Pancreas (tissue), 10 donors: ENCODE measurements around the gene SYTL3. TPM values are rescaled to one million over a fixed set of nuclear protein-coding genes. Genes with fewer than 3 reads are reported as not detected.
"Not testable (repeated sequence)": the region's sequence is repeated elsewhere in the genome, so short reads cannot be mapped to it uniquely, and the experiment has no call there.

ENCODE experiments used
- ATAC-seq, 4 donors: fragments of 200-7000 bp; cut with Tn5 transposase; one replicate each; pipeline versions ENCODE4 v1.8.0 to v1.9.1; 2020; ENCODE audit warnings: mild to moderate bottlenecking in 4 of 4, moderate library complexity in 4 of 4
- DNase-seq, 6 donors: peaks; one replicate each; pipeline ENCODE4 v3.0.0-alpha.2; 2020
- FAIRE-seq: peaks from 2 replicates; lab custom pipeline; 2012; peaks lifted over from hg19 to GRCh38; lab: Jason Lieb, UNC
- H3K27ac ChIP-seq, 4 donors: fragments of 200-600 bp; sonication (generic); 1 replicate in 3 of 4; 2 replicates in 1 of 4; pipeline versions ENCODE4 v1.5.0 to v1.8.0; 2020
- H3K27me3 ChIP-seq, 4 donors: fragments of 200-600 bp; one replicate each; pipeline ENCODE4 v1.8.0; 2021
- H3K36me3 ChIP-seq, 3 donors: fragments of 200-600 bp; sonication (generic) in 1 of 3; one replicate each; pipeline versions ENCODE4 v1.5.0 to v1.8.0; 2020 to 2021
- H3K4me1 ChIP-seq, 3 donors: fragments of 200-600 bp; one replicate each; pipeline ENCODE4 v1.8.0; 2021
- H3K4me3 ChIP-seq, 4 donors: fragments of 200-600 bp; sonication (generic) in 2 of 4; one replicate each; pipeline versions ENCODE4 v1.5.0 to v1.8.0; 2020 to 2021
- H3K9me3 ChIP-seq, 4 donors: fragments of 200-600 bp; one replicate each; pipeline ENCODE4 v1.8.0; 2021
- WGBS, 2 donors: extraction: QIAGEN DNeasy Blood & Tissue Kit; methylation state at CpG; one replicate each; pipeline ENCODE4 v1.1.7; 2013; 5-methylcytosine and 5-hydroxymethylcytosine counted together
- intact Hi-C, 3 donors: fragments of 100-400 bp; cut with DNase I; formaldehyde crosslinking; loops; one replicate each; pipeline versions ENCODE4 v1.11.1 to v1.14.2; 2022
- polyA plus RNA-seq, 2 donors: library from polyadenylated mRNA; stranded (reverse); fragments of 200-250 nt; gene quantifications; one replicate each; pipeline ENCODE4 v1.2.3, GENCODE V29; 2013
- total RNA-seq, 6 donors: library from RNA; stranded (reverse); fragmentation: NEBNext Ultra II Directional in 4 of 6; extraction: Animal tissue kit (Norgen Biotek cat#: 25700) in 4 of 6; gene quantifications; one replicate each; pipeline versions ENCODE4 v1.2.1 to v1.2.4, GENCODE V29; 2021 to 2023
- TF ChIP-seq, protein P1 (sequence below), 4 donors: fragments of 200-600 bp; sonication (generic) in 3 of 4; IDR thresholded peaks; one replicate each; pipeline versions ENCODE4 v1.5.0 to v1.8.0; 2021; ENCODE audit warnings: antibody characterized with exemption in 4 of 4
- donor health status: healthy with polysubstance abuse.
- donor health status: DM: no; HTN: no; CAD: no; lungs with moderate emphysema.
- donor health status: DM: no; HTN: no; CAD: no.
- donor health status: control.
- donor health status: control.
- donor health status: Bipolar disorder and iron deficiency.
- donor health status: DM: yes; HTN: yes; CAD: no.
- donor health status: DM: no; HTN: no; CAD: no.
- donor health status: DM: no; HTN: no; CAD: no.
- donor health status: DM: yes; HTN: yes; CAD: no.

The SYTL3 gene
- total and polyA plus RNA-seq, 8 donors = 0.28 to 1.9 (median 0.83) TPM

DNA sequence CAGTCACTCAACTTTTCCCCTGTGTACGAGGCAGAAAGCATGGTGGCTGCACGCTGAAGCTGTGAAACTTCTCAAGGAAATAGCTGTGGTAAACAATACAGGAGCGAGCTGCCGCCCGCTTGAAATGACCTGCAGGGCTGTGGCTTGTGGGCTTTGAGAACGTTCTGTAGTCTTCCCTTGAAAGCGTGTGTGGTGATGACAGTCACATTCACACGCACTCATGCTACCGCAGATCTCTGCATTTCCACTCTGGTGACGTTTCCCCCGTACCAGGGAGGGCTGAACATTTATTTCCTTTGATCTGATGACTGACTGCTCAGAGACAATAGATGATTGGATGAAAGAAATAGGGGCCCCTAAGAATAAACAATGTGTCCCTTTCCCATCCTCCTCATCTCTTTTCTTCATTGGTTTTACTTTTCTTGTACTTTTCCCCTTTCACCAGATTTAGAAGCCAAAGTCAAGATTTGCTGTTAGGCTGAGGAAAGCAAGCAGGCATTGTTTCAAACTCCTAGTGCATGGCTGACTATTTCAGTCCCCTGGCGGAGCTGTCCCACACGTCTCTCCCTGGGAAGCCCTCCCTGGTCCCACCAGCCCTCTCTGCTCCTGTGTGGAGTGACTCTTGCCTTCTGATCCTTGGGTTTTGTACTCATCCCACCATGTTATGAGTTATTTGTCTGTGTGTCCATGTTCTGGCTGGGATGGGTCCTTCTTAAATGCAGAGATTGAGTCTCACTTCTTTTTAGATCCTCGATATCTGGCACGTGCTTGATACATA is 3.9 kb downstream of the SYTL3 start:
- ATAC-seq (peak; percentile 57 to 74 (median 62)), DNase-seq (peak in 2 of 6 donors; percentile 40), FAIRE-seq (no peak)
- Histone ChIP-seq H3K27ac (peak overlapping the region in 2 of 4 donors; percentile 22 to 48), H3K4me1 (peaks cover 0 to 11% (median 0%) of the 10 kb centered on the region in 3 donors), H3K27me3 (no peaks in the 10 kb centered on the region), H3K9me3 (no peaks in the 10 kb centered on the region), H3K4me3 (no peak overlapping the region), H3K36me3 (no peaks in the 10 kb centered on the region)
- TF ChIP-seq, protein P1, sequence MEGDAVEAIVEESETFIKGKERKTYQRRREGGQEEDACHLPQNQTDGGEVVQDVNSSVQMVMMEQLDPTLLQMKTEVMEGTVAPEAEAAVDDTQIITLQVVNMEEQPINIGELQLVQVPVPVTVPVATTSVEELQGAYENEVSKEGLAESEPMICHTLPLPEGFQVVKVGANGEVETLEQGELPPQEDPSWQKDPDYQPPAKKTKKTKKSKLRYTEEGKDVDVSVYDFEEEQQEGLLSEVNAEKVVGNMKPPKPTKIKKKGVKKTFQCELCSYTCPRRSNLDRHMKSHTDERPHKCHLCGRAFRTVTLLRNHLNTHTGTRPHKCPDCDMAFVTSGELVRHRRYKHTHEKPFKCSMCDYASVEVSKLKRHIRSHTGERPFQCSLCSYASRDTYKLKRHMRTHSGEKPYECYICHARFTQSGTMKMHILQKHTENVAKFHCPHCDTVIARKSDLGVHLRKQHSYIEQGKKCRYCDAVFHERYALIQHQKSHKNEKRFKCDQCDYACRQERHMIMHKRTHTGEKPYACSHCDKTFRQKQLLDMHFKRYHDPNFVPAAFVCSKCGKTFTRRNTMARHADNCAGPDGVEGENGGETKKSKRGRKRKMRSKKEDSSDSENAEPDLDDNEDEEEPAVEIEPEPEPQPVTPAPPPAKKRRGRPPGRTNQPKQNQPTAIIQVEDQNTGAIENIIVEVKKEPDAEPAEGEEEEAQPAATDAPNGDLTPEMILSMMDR (IDR thresholded peaks at IDR 0.05) = no peak
- intact Hi-C loops = no loop called here
- 57 to 64% methylated on average over 15 of the region's 15 CpGs for WGBS, 2 donors

DNA sequence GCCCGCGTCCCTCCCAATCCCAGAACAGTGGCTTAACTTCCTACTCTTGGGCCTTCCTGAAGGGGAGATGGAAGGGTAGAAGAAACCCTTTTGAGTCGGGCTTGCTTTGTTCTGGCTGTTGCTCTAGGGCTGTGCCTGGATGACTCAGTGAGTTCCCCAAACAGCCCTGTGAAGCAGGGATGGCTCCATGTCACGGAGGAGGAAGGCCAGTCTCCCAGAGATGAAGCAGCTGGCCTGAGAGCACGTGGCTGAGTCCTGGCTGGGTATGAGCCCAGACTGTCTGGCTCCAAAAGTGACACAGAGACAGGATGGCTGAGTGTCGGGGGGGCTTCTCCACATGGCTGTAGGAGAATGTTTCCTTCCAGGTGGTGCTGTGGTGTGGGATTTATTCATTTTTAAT is 4.6 kb downstream of the SYTL3 start:
- H3K4me3 ChIP-seq = no peak overlapping the region
- ATAC-seq = peak; percentile 47 to 83 (median 74)
- peak in 1 of 6 donors; percentile 56 for DNase-seq
- no peaks in the 10 kb centered on the region for H3K27me3 ChIP-seq
- intact Hi-C loops = no loop called here
- H3K36me3 ChIP-seq = no peaks in the 10 kb centered on the region
- peak overlapping the region in 2 of 4 donors; percentile 22 to 48 for H3K27ac ChIP-seq
- H3K4me1 ChIP-seq = peaks cover 0 to 11% (median 0%) of the 10 kb centered on the region in 3 donors
- no peaks in the 10 kb centered on the region for H3K9me3 ChIP-seq
- WGBS, 2 donors = 68 to 69% methylated on average over 6 of the region's 6 CpGs
- FAIRE-seq = no peak
- TF ChIP-seq, protein P1 (IDR thresholded peaks at IDR 0.05) = no peak

DNA sequence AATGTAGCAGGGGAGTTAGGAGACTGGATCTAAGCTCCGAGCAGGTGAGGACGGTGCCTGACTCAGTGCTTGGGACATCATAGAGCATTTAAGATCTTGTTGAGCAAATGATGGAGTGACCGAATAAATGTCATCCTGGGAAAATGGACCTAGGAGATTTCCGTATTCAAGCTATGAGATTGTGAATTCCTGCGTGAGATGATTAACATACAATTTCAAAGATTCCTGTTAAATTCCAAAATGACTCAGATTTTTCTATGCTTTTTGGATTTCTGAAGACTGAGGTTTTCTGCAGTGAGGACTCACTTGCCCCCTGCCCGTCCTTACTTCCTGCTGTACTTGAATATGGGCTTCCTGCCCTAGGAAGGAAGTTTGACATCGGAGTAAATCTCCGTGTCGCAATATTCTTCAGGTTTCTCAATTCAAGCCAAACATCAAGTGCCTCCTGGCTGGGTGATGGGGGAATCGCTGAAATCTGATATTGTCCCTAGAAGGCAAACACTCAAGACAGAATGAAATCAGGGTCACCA is 5.2 kb downstream of the SYTL3 start:
- H3K4me1 ChIP-seq = peaks cover 0 to 11% (median 0%) of the 10 kb centered on the region in 3 donors
- H3K4me3 ChIP-seq = no peak overlapping the region
- H3K27ac ChIP-seq = peak overlapping the region in 2 of 4 donors; percentile 22 to 48
- TF ChIP-seq, protein P1 (IDR thresholded peaks at IDR 0.05) = no peak
- H3K36me3 ChIP-seq = no peaks in the 10 kb centered on the region
- no peaks in the 10 kb centered on the region for H3K27me3 ChIP-seq
- WGBS, 2 donors = 62 to 64% methylated on average over 10 of the region's 10 CpGs
- DNase-seq (no peak), ATAC-seq (peak in 3 of 4 donors; percentile 16 to 45 (median 30)), FAIRE-seq (no peak)
- H3K9me3 ChIP-seq = no peaks in the 10 kb centered on the region
- intact Hi-C loops = no loop called here

DNA sequence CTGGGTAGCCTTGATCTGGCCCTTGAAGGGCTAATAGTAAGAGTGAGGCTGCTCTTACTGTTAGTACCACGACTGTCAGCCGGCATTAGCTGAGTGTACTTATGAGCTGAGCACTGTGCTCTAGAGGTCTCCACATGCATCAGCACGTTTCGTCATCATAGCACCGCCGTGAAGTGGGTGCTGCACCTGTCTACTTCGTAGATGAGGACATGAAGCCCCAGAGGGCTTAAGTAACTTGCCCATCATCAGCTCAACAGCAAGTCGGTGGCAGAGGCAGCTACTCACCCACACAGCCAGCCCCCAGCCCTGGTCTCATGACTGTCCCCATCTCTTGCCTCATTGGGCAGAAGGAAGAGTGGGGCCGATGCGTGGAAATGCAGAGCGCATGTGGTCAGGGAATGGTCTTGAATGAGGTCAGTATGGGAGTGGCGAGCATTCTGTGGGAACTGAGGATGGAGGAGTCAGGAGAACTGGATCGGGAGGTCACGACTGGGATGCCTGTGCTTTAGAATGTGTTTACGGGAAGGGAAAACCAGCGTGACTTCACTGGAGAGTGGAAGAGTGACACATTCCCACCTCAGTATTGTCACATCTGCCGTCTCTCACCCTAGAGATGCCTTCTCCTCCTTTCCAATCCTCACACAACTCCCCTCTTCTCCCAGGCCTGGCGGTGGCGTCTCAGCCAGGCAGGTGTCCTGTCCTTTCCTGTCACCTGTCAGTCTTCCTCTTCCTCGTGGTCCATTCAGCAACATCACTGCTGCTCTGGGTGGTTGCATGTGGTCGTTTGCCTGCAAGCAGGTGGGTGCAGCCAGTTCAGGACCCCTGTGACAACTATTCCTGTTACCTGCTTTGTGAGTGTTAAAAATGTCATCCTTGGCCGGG is 6.0 kb downstream of the SYTL3 start:
- ATAC-seq (no peak), DNase-seq (no peak), FAIRE-seq (no peak)
- Histone ChIP-seq H3K4me1 (peaks cover 0 to 11% (median 0%) of the 10 kb centered on the region in 3 donors), H3K27me3 (no peaks in the 10 kb centered on the region), H3K4me3 (no peak overlapping the region), H3K27ac (peak overlapping the region in 1 of 4 donors; percentile 48), H3K9me3 (no peaks in the 10 kb centered on the region), H3K36me3 (no peaks in the 10 kb centered on the region)
- TF ChIP-seq, protein P1 (IDR thresholded peaks at IDR 0.05) = no peak
- intact Hi-C loops = no loop called here
- 79 to 86% methylated on average over 22 of the region's 22 CpGs for WGBS, 2 donors

DNA sequence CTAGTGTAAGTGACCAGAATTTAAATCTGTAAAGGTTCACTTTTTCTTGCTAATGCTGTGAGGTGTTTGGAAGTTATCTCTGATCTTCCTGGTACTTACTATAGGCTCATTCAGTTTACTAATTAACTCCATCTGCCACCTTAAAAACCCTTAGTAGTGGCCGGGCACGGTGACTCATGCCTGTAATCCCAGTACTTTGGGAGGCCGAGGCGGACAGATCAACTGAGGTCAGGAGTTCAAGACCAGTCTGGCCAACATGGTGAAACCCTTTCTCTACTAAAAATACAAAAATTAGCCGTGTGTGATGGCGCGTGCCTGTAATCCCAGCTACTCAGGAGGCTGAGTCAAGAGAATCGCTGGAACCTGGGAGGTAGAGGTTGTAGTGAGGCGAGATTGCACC is 7.1 kb downstream of the SYTL3 start:
- H3K4me3 ChIP-seq, FAIRE-seq, DNase-seq, intact Hi-C loops, ATAC-seq, H3K27ac ChIP-seq, H3K9me3 ChIP-seq, H3K27me3 ChIP-seq, H3K36me3 ChIP-seq: not testable (repeated sequence)
- H3K4me1 ChIP-seq = peaks cover 0 to 11% (median 0%) of the 10 kb centered on the region in 3 donors
- WGBS, 2 donors = 68 to 75% methylated on average over 9 of the region's 9 CpGs
